ENCODE results near the gene IL6ST.

DNA sequence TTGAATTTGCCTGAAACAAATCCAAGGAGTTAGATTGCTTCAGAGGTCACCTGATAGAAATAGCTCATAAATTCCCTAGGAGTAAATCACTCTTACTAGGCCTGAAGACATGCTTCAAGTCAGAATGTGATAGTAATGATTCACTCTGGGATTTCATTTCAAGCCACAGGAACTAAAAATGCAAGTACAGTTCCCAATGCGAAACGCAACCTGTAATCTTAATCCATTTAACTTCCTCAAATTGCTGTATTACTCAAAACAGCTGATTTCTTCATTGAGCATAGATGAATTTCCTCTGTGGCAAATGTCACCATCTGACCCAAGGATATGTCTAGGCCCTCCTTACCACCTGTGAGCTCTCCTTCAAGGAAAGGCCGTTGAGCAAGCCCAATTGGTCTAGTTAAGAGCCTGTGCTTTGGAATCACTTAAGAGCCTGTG is 32.1 kb upstream of the IL6ST start:
- TF ChIP-seq, protein P1, sequence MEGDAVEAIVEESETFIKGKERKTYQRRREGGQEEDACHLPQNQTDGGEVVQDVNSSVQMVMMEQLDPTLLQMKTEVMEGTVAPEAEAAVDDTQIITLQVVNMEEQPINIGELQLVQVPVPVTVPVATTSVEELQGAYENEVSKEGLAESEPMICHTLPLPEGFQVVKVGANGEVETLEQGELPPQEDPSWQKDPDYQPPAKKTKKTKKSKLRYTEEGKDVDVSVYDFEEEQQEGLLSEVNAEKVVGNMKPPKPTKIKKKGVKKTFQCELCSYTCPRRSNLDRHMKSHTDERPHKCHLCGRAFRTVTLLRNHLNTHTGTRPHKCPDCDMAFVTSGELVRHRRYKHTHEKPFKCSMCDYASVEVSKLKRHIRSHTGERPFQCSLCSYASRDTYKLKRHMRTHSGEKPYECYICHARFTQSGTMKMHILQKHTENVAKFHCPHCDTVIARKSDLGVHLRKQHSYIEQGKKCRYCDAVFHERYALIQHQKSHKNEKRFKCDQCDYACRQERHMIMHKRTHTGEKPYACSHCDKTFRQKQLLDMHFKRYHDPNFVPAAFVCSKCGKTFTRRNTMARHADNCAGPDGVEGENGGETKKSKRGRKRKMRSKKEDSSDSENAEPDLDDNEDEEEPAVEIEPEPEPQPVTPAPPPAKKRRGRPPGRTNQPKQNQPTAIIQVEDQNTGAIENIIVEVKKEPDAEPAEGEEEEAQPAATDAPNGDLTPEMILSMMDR (IDR thresholded peaks at IDR 0.05; ENCODE audit: low read depth, low read length) = no peak
- TF ChIP-seq EZH2phosphoT487 (IDR thresholded peaks at IDR 0.05; ENCODE audit: low read depth) = peak; percentile 99
